ENCODE measurements around the gene SUPV3L1. TPM values are rescaled to one million over a fixed set of nuclear protein-coding genes. Genes with fewer than 3 reads are reported as not detected.

SUPV3L1 gene
- total RNA-seq, 3 donors from 2014 or later = 62.3 to 70.0 (median 63.0) TPM

DNA sequence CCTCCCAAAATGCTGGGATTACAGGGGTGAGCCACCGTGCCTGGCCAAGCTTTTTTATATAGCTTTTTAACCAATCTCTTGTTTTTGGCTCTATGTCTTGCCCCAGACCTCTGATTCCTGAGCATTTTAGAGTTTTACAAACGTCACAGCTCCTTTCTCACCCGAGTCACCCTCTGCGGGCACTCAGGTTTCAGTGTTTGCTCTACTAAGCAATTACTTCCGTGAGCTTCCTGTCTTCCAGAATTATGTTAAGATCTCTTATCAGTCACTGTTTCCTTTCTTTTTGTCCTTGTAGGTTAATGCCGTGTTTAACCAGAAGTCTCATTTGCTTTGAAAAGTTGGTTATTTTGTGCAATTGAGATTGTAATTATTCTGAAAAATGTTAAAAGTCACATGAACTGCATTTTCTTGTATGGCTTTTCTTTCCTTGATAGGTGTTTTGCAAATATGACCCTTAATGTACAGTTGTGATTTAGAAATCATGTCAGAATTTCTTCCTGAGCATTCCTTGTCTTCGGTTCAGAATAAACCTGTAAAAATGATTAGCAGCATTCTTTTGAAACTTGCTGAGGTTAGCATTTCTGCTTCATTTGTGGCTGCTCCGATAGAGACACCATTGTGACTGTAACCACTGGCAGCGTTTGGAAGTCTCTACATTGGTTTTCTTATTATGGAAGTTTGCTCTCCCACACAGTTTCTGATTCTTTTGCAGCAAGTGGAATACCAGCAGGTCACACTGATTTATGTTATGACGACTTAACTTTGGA lies 35.6 kb downstream of the SUPV3L1 start:
- no peak for DNase-seq
- H3K4me1 Mint-ChIP-seq (ENCODE audit: low read depth) = peaks cover 21% of the 10 kb centered on the region

DNA sequence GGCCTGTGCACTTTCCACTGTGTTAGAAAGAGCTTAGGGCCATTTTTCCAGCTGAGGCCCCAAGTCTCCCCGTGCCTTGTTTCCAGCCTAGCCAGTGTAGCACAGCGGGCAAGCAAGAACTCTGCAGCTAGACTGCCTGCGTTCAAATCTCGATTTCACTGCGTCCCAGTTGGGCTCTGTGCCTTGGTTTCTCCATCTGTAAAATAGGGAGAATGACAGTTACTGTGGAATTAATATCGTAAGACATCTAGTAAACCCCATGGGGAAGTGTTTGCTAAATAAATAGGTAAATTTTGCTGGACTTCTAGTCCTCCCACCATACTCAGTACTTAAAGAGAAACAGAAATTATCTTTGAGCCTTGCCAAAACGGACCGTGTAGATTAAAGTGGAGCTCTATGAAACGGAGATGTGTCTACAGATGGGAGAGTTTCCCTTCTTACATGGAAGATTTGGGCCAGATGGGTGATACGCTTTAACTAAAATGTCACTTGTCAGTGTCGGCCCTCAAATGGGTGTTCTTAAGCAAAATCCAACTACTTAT lies 36.6 kb downstream of the SUPV3L1 start:
- Mint-ChIP-seq H3K4me1 (ENCODE audit: low read depth) (peaks cover 24% of the 10 kb centered on the region), H3K27me3 (ENCODE audit: low read depth) (no peaks in the 10 kb centered on the region), H3K4me3 (no peak overlapping the region), H3K9me3 (no peaks in the 10 kb centered on the region), H3K36me3 (ENCODE audit: insufficient read depth) (no peaks in the 10 kb centered on the region)
- ATAC-seq (no peak), DNase-seq (no peak)

More for the DNA sequence above, 35.6 kb downstream of the SUPV3L1 start:
- Mint-ChIP-seq H3K9me3 (no peaks in the 10 kb centered on the region), H3K36me3 (ENCODE audit: insufficient read depth) (no peaks in the 10 kb centered on the region), H3K27me3 (ENCODE audit: low read depth) (no peaks in the 10 kb centered on the region), H3K4me3 (no peak overlapping the region)
- ATAC-seq = peak; percentile 46 to 76

DNA sequence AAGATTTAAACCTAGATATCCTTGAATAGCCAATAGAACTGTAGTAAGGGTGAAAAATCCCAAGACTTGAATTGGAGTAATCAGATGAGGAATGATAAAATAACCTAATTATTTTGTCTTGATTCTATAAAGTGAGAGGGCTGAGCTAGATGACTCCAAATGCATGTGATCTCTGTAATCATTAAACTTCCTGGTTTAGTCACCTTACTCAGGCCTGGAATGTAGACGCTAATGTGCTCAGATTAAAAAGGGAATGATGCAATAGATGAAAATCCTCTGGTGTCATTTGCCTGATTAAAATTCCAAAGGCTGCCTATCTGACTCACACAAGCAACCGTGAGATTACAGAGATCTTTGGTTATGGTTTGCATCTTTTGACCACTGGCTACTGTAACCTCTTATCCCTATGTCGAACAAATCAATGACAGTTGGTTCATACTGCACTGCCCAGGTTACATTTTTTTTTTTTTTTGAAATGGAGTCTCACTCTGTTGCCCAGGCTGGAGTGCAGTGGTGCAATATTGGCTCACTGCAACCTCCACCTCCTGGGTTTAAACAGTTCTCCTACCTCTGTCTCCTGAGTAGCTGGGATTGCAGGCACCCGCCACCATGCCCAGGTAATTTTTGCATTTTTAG lies 37.2 kb downstream of the SUPV3L1 start:
- Mint-ChIP-seq H3K36me3 (ENCODE audit: insufficient read depth) (no peaks in the 10 kb centered on the region), H3K4me3 (no peak overlapping the region), H3K4me1 (ENCODE audit: low read depth) (peaks cover 30% of the 10 kb centered on the region), H3K27me3 (ENCODE audit: low read depth) (no peaks in the 10 kb centered on the region), H3K9me3 (no peaks in the 10 kb centered on the region)
- ATAC-seq (no peak), DNase-seq (no peak)

DNA sequence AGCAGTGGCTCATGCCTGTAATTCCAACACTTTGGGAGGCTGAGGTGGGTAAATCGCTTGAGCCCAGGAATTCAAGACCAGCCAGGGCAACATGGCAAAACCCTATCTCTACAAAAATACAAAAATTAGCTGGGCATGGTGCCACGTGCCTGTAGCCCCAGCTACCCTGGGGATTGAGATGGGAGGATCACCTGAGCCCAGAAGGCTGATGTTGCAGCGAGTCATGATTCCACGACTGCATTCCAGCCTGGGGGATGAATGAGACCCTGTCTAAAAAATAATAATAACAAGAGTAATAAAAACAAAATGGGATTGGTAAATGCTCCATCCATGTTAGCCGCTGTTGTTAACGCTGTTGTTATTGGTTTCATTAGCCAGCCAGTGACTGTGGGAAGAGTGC lies 38.8 kb downstream of the SUPV3L1 start:
- Mint-ChIP-seq H3K4me3 (no peak overlapping the region), H3K4me1 (ENCODE audit: low read depth) (peaks cover 41% of the 10 kb centered on the region), H3K36me3 (ENCODE audit: insufficient read depth) (no peaks in the 10 kb centered on the region), H3K9me3 (no peaks in the 10 kb centered on the region), H3K27me3 (ENCODE audit: low read depth) (no peaks in the 10 kb centered on the region)
- ATAC-seq (no peak), DNase-seq (no peak)

DNA sequence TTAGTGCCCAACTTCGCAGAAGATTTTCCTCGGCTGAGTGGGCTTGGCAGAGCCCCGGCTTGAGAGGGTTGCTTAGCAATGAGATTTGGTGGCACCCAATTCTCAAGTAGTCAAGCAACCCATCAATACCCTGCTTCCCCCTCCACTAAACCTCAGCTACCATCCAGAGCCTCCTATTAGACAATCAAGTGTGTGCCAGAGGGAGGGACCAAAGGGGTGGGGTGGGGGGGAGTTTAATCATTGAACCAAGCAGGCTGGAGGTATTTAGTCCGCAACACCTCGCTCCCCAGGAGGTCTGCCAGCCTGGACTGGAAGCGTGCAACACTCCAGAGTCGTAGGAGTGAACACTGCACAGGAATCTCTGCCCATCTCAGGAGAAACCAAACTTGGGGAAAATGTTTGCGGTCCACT lies 40.0 kb downstream of the SUPV3L1 start, which contains the start of gene HKDC1:
Gene HKDC1 (plus strand): TSS at position 292 of the 411 bp plus-strand sequence. CDS start 104 bp downstream, at position 396.
- DNase-seq = no peak
- no peaks in the 10 kb centered on the region for H3K9me3 Mint-ChIP-seq

DNA sequence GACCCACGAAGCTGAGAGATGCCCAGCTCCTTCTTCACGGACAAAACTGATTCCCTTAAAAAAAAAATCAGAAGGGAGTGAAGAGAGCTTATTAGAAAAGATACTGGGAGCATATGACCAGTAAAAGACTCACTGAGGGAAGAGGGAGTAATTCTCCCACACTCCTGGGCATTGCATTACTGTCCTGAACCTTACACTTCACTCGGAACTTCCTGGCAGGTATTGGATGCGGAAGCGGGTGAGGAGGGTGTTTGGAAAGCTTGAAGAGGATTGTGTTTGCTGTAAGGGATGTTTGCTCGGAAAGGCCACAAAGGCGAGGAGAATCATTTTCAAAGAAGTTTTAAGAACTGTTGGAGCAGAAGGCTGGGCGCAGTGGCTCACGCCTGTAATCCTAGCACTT lies 40.5 kb downstream of the SUPV3L1 start:
- no peak overlapping the region for H3K4me3 Mint-ChIP-seq
- no peaks in the 10 kb centered on the region for H3K9me3 Mint-ChIP-seq
- no peak for DNase-seq
- peaks cover 37% of the 10 kb centered on the region for H3K4me1 Mint-ChIP-seq (ENCODE audit: low read depth)
- ATAC-seq = no peak
- no peaks in the 10 kb centered on the region for H3K36me3 Mint-ChIP-seq (ENCODE audit: insufficient read depth)
- no peaks in the 10 kb centered on the region for H3K27me3 Mint-ChIP-seq (ENCODE audit: low read depth)

More for the DNA sequence above, 40.0 kb downstream of the SUPV3L1 start, which contains the start of gene HKDC1:
- Mint-ChIP-seq H3K4me1 (ENCODE audit: low read depth) (peaks cover 37% of the 10 kb centered on the region), H3K27me3 (ENCODE audit: low read depth) (no peaks in the 10 kb centered on the region), H3K4me3 (no peak within 1 kb of the TSS), H3K36me3 (ENCODE audit: insufficient read depth) (no peaks in the 10 kb centered on the region)
- ATAC-seq = no peak

DNA sequence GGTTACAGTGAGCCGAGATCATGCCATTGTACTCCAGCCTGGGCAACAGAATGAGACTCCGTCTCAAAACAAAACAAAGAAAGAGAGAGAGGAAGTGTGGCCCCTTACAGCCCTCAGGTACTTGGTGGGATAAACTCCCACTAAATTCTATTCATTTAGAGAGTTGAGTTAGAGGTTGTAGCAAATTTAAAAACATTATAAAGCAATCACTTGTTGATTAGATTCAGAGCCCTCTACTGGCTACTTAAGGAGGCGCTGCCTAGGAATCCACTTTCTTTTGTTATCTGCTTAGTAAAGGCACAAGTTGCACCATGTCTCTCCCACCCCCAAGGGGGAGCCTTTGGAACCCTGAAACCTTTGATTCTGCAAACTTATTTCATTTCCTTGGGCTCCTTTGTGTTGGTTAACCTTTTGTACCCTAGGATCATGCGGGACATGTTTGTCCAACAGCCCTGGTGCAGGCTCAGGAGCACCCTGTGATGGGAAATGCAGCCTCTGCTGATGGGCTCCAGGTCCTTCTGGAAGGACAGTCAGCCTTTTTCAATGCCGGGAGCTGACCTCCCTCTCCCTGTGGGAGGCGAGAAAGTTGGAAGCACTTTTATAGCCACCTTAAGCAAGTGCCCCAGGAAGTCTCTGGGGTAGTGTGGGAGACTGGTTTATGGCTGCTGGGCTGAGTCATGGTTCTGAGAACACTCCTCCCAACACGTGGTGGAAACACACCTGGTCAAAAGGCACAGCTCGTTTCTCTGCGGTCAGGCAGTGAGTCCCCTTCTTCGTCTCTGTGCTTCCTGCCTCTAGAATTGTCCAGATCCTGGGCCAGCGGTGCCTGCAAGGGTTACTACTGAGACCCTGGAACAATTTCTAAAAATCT lies 42.4 kb downstream of the SUPV3L1 start:
- Mint-ChIP-seq H3K9me3 (no peaks in the 10 kb centered on the region), H3K27me3 (ENCODE audit: low read depth) (no peaks in the 10 kb centered on the region), H3K4me3 (peak overlapping the region; percentile 64), H3K36me3 (ENCODE audit: insufficient read depth) (no peaks in the 10 kb centered on the region), H3K4me1 (ENCODE audit: low read depth) (peaks cover 36% of the 10 kb centered on the region)
- ATAC-seq (peak; percentile 96), DNase-seq (peak; percentile 63)

DNA sequence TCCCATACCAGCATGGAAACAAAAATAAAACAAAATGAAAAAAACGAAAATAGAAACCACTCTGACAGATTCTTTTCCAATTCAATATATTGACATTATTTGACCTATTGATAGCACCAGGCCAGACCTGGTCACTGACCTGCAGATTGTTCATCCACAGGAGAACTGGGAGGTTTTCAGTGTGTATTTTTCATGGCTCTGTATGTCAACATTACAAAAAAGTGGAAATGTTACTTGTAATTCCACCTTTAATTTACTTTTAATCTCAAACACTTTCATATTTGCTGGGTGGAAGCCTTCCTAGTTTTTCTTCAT lies 43.0 kb downstream of the SUPV3L1 start:
- Mint-ChIP-seq H3K4me1 (ENCODE audit: low read depth) (peaks cover 42% of the 10 kb centered on the region), H3K36me3 (ENCODE audit: insufficient read depth) (no peaks in the 10 kb centered on the region), H3K27me3 (ENCODE audit: low read depth) (no peaks in the 10 kb centered on the region), H3K9me3 (no peaks in the 10 kb centered on the region), H3K4me3 (peak overlapping the region; percentile 64)
- ATAC-seq (no peak), DNase-seq (no peak)

DNA sequence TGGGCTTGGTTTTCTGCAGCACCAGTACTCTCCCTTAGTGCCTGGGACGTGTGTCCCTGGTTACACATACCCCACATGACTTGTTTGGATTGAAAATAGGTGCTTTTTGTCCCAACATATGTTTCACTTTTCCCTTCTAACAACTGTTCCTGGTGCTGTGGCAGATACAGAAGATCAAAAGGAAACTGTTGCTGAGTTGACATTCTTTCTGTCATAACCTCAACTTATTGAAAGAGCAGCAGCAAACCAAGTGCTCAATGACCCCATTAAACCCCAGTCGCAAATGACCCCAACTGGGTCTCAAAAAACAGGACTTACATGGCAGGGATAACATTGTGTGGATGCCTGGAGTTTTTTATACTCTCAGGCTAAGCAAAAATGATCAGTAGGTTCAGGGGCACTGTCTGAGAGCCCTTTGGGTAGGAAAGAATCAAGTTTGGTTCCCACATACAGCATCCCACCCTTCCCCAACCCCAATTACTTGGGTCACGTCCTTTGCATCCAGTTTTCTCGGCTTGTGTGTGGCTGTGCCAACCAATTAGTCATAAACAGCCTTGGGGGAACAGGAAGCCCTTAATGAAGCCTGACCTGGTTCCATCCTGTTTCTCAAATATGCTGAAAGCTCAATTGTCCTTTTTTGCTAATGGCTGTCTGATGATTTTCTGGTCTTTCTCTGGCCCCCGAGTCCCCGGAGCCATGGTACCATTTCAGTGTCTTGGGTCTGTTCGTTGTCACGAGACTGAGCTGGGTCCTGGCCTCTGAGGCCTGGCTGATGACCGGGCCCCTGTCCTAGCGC lies 45.0 kb downstream of the SUPV3L1 start:
- ATAC-seq = no peak
- H3K36me3 Mint-ChIP-seq (ENCODE audit: insufficient read depth) = no peaks in the 10 kb centered on the region
- H3K4me3 Mint-ChIP-seq = no peak overlapping the region
- no peaks in the 10 kb centered on the region for H3K9me3 Mint-ChIP-seq
- H3K27me3 Mint-ChIP-seq (ENCODE audit: low read depth) = no peaks in the 10 kb centered on the region
- DNase-seq = no peak
- H3K4me1 Mint-ChIP-seq (ENCODE audit: low read depth) = peaks cover 63% of the 10 kb centered on the region

DNA sequence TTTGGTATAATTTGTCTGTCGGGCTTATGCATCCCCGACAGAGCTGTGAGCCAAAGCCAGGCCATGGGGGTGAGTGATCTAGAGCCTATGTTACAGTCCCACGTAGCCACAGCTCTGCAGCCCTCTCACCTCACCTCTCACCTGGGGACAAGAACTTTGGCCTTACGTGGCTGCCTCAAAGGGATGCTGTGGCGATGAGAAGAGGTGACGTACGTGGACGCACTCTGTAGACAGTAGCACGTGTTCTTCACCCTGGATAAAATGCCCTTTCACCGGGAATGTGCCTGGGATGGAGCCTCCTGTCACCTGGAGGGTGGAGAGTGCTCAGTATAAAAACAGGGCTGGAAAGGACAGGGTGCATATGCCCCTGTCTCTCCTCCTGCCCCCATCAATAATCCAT lies 45.6 kb downstream of the SUPV3L1 start:
- no peaks in the 10 kb centered on the region for H3K9me3 Mint-ChIP-seq
- no peak for DNase-seq
- peaks cover 59% of the 10 kb centered on the region for H3K4me1 Mint-ChIP-seq (ENCODE audit: low read depth)
- no peak overlapping the region for H3K4me3 Mint-ChIP-seq
- ATAC-seq = no peak
- H3K27me3 Mint-ChIP-seq (ENCODE audit: low read depth) = no peaks in the 10 kb centered on the region
- no peaks in the 10 kb centered on the region for H3K36me3 Mint-ChIP-seq (ENCODE audit: insufficient read depth)

DNA sequence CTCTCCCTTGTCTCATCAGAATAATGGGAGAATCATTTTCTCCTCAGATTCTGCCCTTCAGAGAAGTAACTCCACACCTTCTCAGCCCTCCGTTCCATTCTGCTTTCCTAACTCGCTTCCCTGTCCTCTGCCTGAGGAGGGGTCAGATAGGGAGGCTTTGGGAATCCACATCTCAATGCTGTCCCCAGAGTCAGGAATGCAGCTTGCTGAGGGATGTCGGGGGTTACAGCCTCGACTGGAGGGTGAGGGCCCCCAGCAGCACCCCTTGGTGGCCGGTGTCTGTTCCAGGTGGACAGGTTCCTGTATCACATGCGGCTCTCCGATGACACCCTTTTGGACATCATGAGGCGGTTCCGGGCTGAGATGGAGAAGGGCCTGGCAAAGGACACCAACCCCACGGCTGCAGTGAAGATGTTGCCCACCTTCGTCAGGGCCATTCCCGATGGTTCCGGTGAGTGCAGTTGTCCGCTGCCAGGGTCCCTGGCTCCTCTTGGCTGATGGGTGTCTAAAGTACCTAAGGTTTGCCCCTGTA lies 47.0 kb downstream of the SUPV3L1 start:
- Mint-ChIP-seq H3K27me3 (ENCODE audit: low read depth) (no peaks in the 10 kb centered on the region), H3K36me3 (ENCODE audit: insufficient read depth) (no peaks in the 10 kb centered on the region), H3K4me3 (no peak overlapping the region), H3K9me3 (no peaks in the 10 kb centered on the region), H3K4me1 (ENCODE audit: low read depth) (peaks cover 58% of the 10 kb centered on the region)
- ATAC-seq (no peak), DNase-seq (no peak)

DNA sequence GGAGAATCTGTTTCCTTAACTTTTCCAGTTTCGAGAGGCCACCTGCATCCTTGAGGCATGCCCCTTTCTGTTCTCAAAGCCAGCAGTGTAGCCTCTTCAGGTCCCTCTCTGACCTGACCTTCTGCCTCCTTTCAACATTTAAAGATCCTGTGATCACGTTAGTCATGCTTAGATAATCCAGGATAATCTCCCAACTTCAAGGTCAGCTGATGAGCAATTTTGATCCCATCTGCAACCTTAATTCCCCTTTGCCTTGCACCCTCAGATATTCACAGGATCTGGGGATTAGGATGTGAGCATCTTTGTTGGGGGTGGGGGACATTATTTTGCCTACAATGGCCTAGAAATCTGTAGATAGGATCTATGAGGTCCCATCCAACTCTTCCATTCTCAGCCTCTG lies 48.1 kb downstream of the SUPV3L1 start:
- Mint-ChIP-seq H3K9me3 (no peaks in the 10 kb centered on the region), H3K4me3 (no peak overlapping the region), H3K4me1 (ENCODE audit: low read depth) (peaks cover 58% of the 10 kb centered on the region), H3K36me3 (ENCODE audit: insufficient read depth) (no peaks in the 10 kb centered on the region), H3K27me3 (ENCODE audit: low read depth) (no peaks in the 10 kb centered on the region)
- no peak for ATAC-seq
- no peak for DNase-seq

DNA sequence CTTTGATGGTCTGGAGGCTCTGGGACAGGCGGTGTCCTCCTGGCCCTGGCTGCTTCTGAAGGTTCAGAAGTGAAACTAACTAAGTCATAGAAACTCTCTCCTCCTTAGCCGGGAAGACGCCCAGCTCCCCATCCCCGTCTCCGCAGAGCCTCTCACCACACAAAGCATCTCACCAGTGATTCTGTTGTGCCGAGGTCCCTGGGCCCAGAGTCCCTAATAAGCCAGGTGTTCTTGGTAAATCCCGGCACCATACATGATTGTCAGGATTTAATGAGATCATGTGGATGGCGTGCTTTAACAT lies 49.5 kb downstream of the SUPV3L1 start:
- no peaks in the 10 kb centered on the region for H3K36me3 Mint-ChIP-seq (ENCODE audit: insufficient read depth)
- H3K27me3 Mint-ChIP-seq (ENCODE audit: low read depth) = no peaks in the 10 kb centered on the region
- peaks cover 64% of the 10 kb centered on the region for H3K4me1 Mint-ChIP-seq (ENCODE audit: low read depth)
- H3K4me3 Mint-ChIP-seq = peak overlapping the region; percentile 76
- DNase-seq (no peak), ATAC-seq (no peak)
- H3K9me3 Mint-ChIP-seq = no peaks in the 10 kb centered on the region
